HG03095 (cell line): ENCODE results near the gene RANBP10.

Source experiments
- ATAC-seq: cut with Tn5 transposase; IDR thresholded peaks from one replicate; pipeline ENCODE4 v1.9.1; 2021; ENCODE audit warnings: moderate library complexity; ENCODE audit not compliant: unreplicated experiment

Gene RANBP10

GRCh38 chr16:67679935-67680897 is 126.1 kb downstream of the RANBP10 start:
- ATAC-seq = no peak

- no peak for ATAC-seq
Observed at GRCh38 chr16:67678354-67679023, 127.9 kb downstream of the RANBP10 start.

- no peak for ATAC-seq
Observed at GRCh38 chr16:67677712-67678111, 128.6 kb downstream of the RANBP10 start.

GRCh38 chr16:67676939-67677338 is 129.4 kb downstream of the RANBP10 start:
- no peak for ATAC-seq

DNA sequence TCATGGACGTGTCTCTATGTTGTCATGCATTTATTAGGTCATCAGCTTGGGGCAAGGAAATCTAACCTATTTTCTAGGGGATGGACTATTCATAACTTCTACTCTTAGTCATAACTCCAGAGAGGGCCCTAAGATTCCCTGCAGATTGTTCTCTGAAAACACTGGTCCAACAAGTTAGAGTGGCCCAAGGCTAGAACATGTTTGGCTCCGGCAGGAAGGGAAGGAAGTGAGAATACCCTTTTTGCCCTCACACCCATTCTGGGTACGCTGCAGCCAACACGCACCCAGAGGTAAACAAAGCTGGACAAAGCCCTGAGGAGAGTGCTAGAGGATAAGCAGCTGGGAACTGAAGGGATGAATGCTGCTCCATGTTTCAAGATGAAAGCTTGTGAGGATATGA is 129.8 kb downstream of the RANBP10 start:
- no peak for ATAC-seq

DNA sequence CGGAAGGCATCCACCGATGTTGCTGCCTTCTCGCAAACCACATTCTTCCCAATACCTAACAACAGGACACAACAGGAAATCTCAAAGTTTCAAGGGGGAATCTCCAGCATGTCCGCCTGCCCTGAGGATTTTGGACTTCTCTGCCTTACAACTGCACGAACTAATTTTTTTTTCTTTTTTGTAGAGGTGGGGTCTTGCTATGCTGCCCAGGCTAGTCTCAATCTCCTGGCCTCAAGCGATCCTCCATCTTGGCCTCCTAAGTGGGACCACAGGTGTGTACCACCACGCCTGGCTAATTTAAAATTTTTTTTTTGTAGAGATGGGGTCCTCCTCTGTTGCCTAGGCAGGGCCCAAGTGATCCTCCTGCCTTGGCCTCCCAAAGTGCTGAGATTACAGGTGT is 130.4 kb downstream of the RANBP10 start:
- no peak for ATAC-seq

DNA sequence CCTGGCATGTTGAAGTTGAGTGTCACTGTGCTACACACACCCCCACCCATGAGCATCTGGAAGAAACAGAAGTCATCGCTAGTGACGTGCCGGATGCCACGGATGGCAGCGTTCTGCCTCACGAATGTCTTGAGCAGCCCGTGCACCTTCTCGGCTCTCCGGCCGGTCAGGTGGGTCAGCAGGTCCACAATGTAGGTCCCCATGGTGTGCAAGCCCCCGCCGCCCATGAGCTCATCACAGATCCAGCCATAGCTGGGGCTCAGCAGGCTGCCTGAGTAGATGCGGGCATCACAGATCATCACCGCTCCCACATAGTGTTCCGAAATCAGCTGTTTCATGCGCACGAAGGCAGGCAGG is 130.8 kb downstream of the RANBP10 start:
- ATAC-seq = no peak

- no peak for ATAC-seq
Observed at GRCh38 chr16:67674851-67675578, 131.3 kb downstream of the RANBP10 start.

- no peak for ATAC-seq
Observed at GRCh38 chr16:67673712-67674580, 132.4 kb downstream of the RANBP10 start.
